DMS114 treated with DMSO at 0.1 percent for 48 hours (cell line): ENCODE data around the gene DNAH6.
"Not testable (repeated sequence)": the region's sequence is repeated elsewhere in the genome, so short reads cannot be mapped to it uniquely, and the experiment has no call there.

ENCODE experiments used
- DNase-seq: peaks from one replicate; lab custom pipeline; 2025; ENCODE audit not compliant: unreplicated experiment; lab: John Stamatoyannopoulos, UW

The DNAH6 gene

DNA sequence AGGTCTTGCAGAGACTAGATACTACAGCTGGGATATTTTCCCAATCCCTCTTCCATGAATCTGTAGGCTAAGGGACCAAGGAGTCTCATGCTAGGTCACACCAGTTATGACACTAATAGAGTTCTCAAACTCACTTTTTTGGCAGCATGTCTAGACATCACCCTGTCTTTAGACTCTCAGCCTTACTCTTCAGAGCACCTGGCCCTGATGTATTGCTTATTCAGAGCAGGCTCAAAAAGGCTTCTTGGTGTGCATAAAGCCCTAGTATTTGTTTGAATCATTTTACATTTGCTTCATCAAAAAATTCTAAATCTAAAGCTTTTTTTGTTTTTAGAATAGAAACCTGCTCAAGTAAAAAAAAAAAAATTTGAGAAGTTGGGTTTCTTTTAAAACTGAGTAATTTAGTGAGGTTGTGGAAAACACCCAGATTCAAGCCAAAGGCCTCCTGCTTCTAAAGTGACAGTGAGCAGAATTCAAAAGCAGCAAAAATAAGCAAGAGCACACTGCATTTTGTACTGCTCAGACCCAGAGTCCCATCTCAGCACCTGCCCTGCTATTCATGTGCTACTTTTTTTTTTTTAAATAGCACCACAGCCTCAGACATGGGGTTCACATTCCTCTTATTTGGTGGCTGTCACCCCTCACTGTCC, 18.0 kb upstream of the DNAH6 start:
- no peak for DNase-seq

DNA sequence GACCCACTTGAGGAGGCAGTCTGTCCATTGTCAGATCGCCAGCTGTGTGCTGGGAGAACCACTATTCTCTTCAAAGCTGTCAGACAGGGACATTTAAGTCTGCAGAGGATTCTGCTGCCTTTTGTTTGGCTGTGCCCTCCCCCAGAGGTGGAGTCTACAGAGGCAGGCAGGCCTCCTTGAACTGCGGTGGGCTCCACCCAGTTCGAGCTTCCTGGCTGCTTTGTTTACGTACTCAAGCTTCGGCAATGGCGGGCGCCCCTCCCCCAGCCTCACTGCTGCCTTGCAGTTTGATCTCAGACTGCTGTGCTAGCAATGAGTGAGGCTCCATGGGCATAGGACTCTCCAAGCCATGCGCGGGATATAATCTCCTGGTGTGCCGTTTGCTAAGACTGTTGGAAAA, 5.3 kb upstream of the DNAH6 start:
- not testable (repeated sequence) for DNase-seq

GRCh38 chr2:84515788-84516187, 510 bp upstream of the DNAH6 start:
- DNase-seq, result no peak

GRCh38 chr2:84519332-84519957, 3.1 kb downstream of the DNAH6 start:
- no peak for DNase-seq

DNA sequence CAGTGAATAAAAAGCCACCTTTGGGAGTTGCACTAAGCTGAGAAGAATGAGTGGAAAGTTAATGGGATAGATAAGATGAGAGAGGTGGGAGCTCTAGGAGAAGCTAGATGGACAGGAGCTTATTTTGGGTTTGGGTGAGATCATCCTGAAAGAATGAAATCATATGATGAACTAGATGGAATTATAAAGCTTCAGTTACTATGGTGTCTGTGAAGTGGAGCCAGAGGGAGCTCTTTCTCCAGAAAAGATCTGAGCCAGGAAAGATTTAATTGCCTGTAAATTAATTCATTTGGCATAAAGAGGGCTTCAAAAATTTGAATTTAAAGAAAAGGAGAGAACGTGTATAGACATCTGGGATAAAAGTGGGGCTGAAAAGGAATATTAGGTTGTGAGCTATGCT, 10.3 kb downstream of the DNAH6 start:
- no peak for DNase-seq

- DNase-seq, result no peak
These were observed 11.1 kb downstream of the DNAH6 start for GRCh38 chr2:84527137-84528129.

DNA sequence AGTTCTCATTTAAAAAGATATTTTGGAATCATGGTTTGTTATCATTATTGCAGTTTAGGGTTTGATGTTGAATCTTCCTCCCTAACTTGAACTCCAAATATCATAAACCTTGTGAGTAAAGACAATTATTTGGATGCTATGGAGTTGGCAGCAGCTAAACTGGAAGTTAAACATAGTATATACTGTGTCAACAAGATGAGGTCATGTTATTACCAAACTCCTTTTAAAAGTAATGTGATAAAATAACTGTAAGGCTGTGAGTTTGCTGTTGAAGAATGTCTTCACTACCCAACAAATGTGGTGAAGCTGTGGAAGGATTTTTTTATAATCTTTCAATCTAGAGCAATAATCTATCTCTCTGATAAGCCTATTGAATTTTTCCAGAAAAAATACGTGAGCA, 16.0 kb downstream of the DNAH6 start:
- no peak for DNase-seq

GRCh38 chr2:84534225-84534624, 17.9 kb downstream of the DNAH6 start:
- DNase-seq, result no peak

DNA sequence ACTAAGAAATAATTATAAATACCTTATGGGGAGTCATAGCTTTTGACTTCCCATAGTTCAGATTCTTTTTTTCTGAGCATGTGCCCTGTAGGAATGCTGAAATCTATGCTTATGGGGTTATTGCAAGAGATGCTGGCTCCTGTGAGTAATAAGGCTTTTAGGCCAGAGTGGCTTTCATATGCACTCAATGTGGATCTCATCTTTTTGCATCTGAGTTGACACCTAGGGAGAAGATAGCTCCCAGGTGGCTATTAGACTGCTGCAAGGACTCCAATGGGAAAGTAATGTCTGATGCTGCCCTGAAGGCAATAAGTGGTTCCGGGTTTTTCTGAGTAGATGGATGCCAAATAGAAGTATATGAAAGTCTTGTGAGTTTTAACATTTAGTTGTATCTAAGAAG, 21.0 kb downstream of the DNAH6 start:
- DNase-seq, result no peak

DNA sequence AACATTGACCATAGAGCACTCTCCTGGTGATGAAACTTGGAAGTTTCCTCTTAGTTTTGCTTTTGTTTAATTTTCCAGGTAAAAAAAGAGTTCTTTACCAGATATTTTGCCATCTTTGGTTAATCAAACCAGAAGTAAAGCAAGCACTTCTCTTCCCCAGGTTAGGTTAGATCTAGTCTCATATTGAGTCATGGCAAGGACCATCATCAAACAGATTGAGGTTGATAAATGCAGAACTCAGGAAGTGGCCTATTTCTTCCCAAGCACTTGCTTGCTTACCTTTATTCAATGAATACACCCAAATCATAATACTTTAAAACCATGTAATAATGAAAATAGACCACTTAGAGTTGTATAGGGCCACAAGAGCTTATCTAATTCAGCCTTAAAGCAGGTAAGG, 23.4 kb downstream of the DNAH6 start:
- no peak for DNase-seq

DNA sequence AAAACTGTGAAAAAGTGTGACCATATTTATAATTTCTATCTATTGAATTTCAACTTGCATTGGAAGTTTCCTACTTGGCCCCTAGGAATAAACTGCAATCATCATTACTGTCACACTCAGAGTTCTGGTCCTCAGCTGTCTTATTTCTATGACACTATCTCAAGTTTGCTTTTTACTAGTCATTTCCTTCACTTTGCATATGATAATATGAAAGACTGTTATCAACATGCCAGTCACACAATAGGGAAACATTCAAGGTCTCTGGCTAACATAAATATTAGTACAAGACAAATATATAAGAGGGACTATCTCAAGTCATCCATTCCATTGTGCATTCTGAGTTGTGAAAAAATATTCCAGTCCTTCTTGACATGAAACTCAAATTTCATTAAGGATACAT, 28.7 kb downstream of the DNAH6 start:
- DNase-seq, result no peak

- DNase-seq, result no peak
These were observed 30.3 kb downstream of the DNAH6 start for GRCh38 chr2:84546551-84546950.

DNA sequence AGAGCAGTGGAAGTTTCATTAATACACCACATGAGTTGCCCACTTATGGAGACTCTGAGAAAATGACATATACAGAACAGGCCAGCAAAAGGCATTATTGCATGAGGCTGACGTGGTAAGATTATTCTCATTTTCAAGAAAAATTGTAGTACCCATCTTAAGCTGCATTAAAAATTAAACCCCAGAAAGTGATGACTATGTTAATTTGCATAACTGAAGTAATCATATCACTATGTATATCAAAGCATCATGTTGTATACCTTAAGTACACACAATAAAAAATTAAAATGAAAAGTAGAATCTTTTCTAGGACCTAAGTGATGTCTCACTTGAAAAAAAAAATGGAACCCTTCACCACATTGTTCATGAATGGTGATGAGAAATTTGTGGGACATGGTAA, 32.0 kb downstream of the DNAH6 start:
- DNase-seq, result no peak

- DNase-seq, result no peak
These were observed 34.6 kb downstream of the DNAH6 start for GRCh38 chr2:84550916-84551315.

DNA sequence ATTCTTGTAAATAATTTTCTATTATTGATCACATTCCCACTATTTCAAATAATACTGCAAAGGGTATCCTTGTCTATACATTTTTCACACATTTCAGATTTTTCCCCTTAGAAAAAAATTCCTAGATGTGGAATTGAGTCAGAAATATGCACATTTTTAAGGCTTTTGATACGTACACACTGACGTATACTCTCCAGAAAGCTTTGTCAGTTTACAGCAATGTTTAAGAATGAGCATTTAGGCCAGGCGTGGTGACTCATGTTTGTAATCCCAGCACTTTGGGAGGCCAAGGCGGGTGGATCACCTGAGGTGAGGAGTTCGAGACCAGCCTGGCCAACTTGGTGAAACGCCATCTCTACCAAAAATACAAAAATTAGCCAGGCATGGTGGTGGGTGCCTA, 35.2 kb downstream of the DNAH6 start:
- DNase-seq, result not testable (repeated sequence)

DNA sequence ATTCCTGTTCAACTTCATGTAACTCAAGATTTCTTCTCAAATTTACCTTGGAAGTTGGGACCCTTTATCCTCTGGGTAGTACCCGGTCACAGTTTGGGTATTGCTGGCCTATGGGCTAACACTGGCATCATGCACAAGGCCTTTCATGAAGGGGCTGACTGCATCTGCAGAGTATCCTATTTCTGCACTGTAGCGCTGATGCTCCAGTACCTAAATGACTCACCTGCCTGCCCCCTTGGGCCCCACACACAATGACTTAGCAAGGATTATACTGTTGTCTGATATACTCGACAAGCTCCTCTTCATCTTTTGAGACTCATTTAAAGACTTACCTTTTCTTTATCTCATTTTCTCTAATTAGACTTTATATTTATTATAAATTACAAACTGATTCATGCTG, 39.9 kb downstream of the DNAH6 start:
- no peak for DNase-seq

- no peak for DNase-seq
These were observed 43.5 kb downstream of the DNAH6 start for GRCh38 chr2:84559838-84560237.

GRCh38 chr2:84579661-84580060, 63.4 kb downstream of the DNAH6 start:
- no peak for DNase-seq

DNA sequence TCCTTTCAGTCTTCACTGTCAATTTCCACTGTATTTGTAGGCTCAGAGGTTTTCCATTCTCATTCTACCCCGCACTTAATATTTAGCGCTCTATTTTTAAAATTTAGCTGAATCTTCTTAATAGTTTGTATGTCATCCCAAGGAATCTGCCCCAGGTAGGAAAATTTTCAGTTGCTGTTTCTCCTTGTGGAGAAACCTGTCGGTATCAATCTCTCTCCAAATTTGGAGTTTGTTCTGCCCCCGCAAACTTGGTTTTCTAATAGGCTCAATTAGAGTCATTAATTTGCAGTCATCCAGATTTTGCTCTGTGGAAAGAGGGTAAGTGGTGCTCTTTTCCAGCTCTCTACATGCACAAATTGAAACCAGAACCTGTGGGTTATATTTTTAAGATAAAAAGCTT, 87.6 kb downstream of the DNAH6 start:
- DNase-seq, result no peak

GRCh38 chr2:84613082-84613481, 96.8 kb downstream of the DNAH6 start:
- no peak for DNase-seq

GRCh38 chr2:84619794-84620371, 103.6 kb downstream of the DNAH6 start:
- no peak for DNase-seq

DNA sequence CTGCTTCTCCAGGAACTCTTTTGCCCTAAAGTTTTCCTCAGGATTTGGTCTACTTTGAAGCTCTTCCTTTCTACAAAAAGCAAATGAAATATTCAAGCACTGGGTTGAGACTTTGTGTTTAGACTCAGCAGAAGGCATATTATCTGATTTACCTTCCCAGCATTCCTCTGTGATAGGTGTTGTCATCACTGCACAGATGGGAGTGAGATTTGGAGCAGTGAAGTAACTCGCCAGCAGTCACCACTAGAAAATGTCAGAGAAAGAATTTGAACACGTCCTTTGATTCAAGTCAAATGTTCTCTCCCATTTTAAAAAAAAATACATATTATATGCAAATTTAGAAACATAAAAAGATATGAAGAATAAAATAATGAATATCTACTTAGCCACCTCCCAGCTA, 112.2 kb downstream of the DNAH6 start:
- DNase-seq, result no peak
